ENCODE data around the gene PTPMT1.

DNA sequence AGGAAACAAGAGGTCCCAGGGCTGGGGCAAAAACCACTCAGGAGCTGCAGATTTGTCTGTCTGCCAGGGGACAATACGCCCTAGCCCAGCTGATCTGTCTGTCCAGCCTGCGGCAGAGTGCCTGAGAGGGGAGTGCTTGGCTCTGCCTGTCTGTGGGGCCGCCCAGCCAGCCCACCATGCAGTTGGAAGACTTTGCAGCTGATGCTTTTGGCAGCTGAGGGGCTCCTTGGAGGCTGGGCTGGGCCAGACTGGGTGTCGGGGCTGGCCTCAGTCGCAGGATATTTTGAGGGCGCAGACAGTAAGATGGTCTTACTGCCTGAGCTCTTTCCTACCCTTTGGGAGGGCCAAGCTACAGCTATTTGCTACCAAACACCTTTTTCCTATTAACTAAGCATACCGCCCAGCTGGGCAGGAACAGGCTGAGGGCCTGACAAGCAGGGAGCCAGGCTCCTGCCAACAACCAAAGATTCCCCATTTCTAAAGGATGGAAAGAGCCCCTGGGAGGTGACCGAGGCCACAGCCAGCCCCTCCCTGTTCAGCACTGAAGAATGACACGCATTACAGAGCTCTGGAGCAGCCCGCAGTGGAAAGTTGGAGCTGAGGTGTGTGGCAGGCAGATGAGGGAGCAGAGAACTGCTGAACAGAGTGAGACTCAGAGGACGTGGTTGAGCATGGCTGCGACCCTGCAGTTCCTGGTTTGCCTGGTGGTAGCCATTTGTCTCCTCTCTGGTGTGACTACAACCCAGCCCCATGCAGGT, 20.9 kb downstream of the PTPMT1 start, which contains the start of gene FAM180B:
- TF ChIP-seq CTCF (IDR thresholded peaks at IDR 0.05) (no peak), POLR2A (IDR thresholded peaks at IDR 0.05) (no peak), EP300 (IDR thresholded peaks at IDR 0.05) (no peak)

Data from ovary (tissue), 3 donors.